ENCODE measurements around the gene FGF5. TPM values are rescaled to one million over a fixed set of nuclear protein-coding genes. Genes with fewer than 3 reads are reported as not detected.

Gene FGF5
- total RNA-seq, 2 donors from 2014 or later, result not detected

DNA sequence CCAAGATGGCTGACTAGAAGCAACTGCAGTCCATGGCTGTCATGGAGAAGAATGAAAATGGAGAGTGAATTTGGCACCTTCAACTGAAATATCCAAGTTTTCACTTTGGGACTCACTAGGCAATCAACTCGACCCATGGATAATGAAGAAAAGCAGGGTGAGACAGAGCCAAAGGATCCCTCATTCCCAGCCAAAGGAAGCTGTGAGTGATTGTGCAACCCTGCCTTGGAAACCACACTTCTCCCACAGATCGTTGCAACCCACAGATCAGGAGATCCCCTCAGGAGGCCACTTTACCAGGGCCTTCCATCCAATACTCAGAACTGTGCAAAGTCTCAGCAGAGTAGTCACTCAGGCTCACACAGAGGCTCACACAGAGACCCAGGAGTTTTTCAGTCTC lies 73.6 kb downstream of the FGF5 start:
- no peak overlapping the region for H3K27ac ChIP-seq
- no peaks in the 10 kb centered on the region for H3K27me3 ChIP-seq
- H3K4me1 ChIP-seq, result peaks cover 4% of the 10 kb centered on the region
- ATAC-seq (no peak), DNase-seq (no peak)
- 46 to 75% methylated on average over 2 of the region's 2 CpGs for WGBS, 2 donors
- H3K9me3 ChIP-seq, result no peaks in the 10 kb centered on the region
- H3K4me3 ChIP-seq, result no peak overlapping the region
- TF ChIP-seq POLR2A (IDR thresholded peaks at IDR 0.05), result no peak
- TF ChIP-seq, protein P1, sequence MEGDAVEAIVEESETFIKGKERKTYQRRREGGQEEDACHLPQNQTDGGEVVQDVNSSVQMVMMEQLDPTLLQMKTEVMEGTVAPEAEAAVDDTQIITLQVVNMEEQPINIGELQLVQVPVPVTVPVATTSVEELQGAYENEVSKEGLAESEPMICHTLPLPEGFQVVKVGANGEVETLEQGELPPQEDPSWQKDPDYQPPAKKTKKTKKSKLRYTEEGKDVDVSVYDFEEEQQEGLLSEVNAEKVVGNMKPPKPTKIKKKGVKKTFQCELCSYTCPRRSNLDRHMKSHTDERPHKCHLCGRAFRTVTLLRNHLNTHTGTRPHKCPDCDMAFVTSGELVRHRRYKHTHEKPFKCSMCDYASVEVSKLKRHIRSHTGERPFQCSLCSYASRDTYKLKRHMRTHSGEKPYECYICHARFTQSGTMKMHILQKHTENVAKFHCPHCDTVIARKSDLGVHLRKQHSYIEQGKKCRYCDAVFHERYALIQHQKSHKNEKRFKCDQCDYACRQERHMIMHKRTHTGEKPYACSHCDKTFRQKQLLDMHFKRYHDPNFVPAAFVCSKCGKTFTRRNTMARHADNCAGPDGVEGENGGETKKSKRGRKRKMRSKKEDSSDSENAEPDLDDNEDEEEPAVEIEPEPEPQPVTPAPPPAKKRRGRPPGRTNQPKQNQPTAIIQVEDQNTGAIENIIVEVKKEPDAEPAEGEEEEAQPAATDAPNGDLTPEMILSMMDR (IDR thresholded peaks at IDR 0.05), result no peak
- intact Hi-C loops (cut with DNase I), result no loop called here
- H3K36me3 ChIP-seq (replicated peaks in 1 of 2; ENCODE audit: insufficient read depth in 1 of 2, low read depth in 2 of 2), result no peaks in the 10 kb centered on the region

Other genes with a start within 250 kb of the FGF5 start
- 10 to 100 TPM; 16.9 to 34.6 TPM for gene ANTXR2, start 193.4 kb upstream of the FGF5 start, total RNA-seq
- 1 to 10 TPM; 2.6 to 5.9 TPM for gene PRDM8, start 69.2 kb upstream of the FGF5 start, total RNA-seq
- not detected for gene CFAP299, start 69.1 kb downstream of the FGF5 start, total RNA-seq

Data from body of pancreas (tissue), 4 donors.